ENCODE results near the gene SWAP70.

- TF ChIP-seq, protein P1, sequence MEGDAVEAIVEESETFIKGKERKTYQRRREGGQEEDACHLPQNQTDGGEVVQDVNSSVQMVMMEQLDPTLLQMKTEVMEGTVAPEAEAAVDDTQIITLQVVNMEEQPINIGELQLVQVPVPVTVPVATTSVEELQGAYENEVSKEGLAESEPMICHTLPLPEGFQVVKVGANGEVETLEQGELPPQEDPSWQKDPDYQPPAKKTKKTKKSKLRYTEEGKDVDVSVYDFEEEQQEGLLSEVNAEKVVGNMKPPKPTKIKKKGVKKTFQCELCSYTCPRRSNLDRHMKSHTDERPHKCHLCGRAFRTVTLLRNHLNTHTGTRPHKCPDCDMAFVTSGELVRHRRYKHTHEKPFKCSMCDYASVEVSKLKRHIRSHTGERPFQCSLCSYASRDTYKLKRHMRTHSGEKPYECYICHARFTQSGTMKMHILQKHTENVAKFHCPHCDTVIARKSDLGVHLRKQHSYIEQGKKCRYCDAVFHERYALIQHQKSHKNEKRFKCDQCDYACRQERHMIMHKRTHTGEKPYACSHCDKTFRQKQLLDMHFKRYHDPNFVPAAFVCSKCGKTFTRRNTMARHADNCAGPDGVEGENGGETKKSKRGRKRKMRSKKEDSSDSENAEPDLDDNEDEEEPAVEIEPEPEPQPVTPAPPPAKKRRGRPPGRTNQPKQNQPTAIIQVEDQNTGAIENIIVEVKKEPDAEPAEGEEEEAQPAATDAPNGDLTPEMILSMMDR (IDR thresholded peaks at IDR 0.05; ENCODE audit: low read depth, low read length, poor library complexity, severe bottlenecking) = no peak
- TF ChIP-seq EZH2phosphoT487 (IDR thresholded peaks at IDR 0.05; ENCODE audit: borderline replicate concordance, low read length) = no peak
Measured at GRCh38 chr11:9796266-9796665, 132.4 kb downstream of the SWAP70 start.
